NT2/D1 (cell line): Measurements from ENCODE around the gene CHST6.

Experiments
- SUZ12 ChIP-seq: IDR thresholded peaks from 2 replicates; pipeline ENCODE4 v1.6.1; 2011; ENCODE audit not compliant: insufficient read length, insufficient read depth; ENCODE audit errors: extremely low read depth
- YY1 ChIP-seq: IDR thresholded peaks from 2 replicates; pipeline ENCODE4 v1.6.1; 2011; ENCODE audit not compliant: insufficient read length, insufficient read depth
- ZNF274 ChIP-seq: IDR thresholded peaks from 2 replicates; pipeline ENCODE4 v1.6.1; 2011; ENCODE audit warnings: mild to moderate bottlenecking, low read depth, low read length

- TF ChIP-seq ZNF274: no peak
- no peak for TF ChIP-seq YY1
- no peak for TF ChIP-seq SUZ12
Observed at GRCh38 chr16:75483222-75483621, 12.0 kb downstream of the CHST6 start.
